Eye (tissue), 1 donor: Measurements from ENCODE around the gene CLNK.
A peak's percentile ranks its signal among the peaks of the same experiment; 100 is the strongest.
"Not testable (repeated sequence)": the region's sequence is repeated elsewhere in the genome, so short reads cannot be mapped to it uniquely, and the experiment has no call there.

Experiments
- DNase-seq: peaks from one replicate; pipeline ENCODE4 v3.0.0-alpha.2; 2015

The CLNK gene

DNA sequence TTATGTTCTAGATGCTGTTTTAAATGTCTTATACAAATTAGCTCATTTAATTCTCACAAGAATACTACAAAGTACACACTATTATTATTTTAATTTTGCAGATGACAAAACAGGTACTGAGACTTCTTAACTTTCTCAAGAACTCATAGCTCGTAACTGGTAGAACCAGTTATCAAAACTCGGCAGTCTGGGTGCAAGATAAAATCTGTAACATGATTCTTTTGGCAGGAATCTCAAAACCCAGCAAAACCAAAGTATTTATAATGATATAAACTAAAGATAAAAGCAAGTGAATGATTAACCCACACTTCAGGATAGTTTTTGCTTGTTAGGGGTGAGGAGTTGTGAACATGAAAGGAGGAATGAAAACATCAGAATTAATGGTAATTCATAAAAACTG, 27.6 kb downstream of the CLNK start:
- no peak for DNase-seq

GRCh38 chr4:10656420-10656819, 28.1 kb downstream of the CLNK start:
- DNase-seq, result no peak

- no peak for DNase-seq
Measured at GRCh38 chr4:10655968-10656367, 28.6 kb downstream of the CLNK start.

DNA sequence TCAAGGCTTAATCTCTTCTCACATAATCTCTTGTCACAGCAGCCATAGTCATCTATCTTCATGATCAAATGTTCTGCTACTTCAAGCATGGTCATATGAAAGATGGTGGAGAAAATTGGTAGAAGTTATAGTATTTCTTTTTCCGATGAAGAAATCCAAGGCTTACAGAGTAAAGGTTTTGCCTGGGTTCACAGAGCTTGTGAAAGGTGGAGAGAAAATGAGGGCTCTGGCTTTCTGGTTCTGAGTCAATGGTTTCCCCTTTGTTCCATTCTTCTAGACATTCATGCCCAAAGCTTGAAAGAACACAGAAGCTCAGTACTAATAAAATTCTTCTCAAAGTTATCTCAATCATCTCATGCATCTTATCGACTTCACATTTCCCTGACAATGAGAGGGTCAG, 36.1 kb downstream of the CLNK start:
- no peak for DNase-seq

DNA sequence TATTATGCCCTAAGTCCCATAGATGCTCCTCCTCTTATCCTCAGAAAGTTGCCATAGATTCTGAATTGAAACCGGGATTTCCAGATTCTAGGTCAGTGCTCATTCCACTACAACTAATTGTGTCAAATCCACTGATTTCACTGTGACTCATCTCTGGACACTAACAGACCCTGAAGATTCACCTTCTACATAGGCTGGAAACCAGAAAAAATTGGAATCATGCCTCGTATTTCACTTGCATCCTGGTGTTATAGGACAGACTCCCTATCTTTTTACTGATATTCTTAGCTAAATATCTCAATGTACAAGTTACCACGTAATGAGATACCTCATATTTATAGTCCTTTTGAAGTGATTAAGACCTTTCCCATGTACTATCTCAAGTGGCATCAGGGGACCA, 36.7 kb downstream of the CLNK start:
- DNase-seq, result no peak

GRCh38 chr4:10643600-10644425, 40.8 kb downstream of the CLNK start:
- DNase-seq, result no peak

- no peak for DNase-seq
Measured at GRCh38 chr4:10640561-10641201, 43.9 kb downstream of the CLNK start.

DNA sequence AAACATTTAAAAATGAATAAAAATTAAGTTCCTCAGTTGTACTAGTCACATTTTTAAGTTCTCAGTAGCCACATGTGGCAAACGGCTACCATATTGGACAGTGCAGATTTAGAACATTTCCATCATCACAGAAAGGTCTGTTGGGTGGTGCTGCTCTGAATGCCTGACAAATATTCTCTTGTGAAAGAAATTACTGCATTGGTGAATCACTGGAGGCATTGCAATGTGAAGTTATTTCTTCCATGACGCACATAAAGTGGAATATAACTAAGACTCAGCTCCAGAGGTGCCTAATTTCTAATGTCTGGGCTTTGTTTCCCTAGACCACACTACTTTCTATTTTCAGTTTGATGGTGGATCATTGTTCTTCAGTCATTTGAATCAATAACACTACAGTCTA, 44.9 kb downstream of the CLNK start:
- no peak for DNase-seq

GRCh38 chr4:10639100-10639499, 45.5 kb downstream of the CLNK start:
- peak; percentile 67 for DNase-seq

DNA sequence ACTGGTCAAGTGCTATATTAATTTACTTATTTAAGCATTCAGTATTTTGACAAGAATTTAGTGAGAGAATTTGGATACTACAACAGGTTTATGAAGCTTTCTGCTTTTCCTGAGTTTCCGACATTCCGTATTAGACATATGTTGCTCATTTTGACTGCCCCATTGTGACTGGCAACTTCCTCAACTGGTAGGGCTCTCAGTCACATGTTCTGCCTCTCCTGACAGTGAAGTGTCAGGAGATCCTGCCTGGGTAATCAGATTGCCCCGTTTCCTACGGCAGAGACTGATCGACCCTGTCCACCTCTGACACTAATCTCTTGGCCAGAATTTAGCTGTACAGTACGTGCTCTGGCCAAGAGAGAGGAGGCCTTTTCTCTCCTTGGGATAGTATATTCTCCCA, 49.5 kb downstream of the CLNK start:
- DNase-seq, result no peak

DNA sequence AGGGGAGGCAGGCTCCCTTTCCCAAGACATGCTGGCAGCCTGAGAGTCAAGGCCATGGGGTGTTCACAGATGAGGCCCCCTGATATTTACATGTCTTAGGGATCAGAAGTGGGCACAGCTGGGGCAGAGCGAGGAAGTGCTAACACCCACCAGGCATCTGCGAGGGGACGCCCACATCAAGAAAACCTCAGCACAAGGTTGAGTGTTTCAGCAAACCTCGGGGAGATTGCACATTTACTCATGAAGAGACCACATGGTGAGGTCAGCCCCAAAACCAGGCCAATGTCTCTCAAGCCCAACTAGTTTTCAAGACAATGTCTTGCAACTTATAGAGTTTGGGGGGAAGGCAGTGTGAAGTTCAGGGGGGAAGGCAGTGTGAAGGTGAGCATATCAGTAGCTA, 55.2 kb downstream of the CLNK start:
- no peak for DNase-seq

GRCh38 chr4:10625131-10625530, 59.4 kb downstream of the CLNK start:
- peak; percentile 15 for DNase-seq

GRCh38 chr4:10623862-10624261, 60.7 kb downstream of the CLNK start:
- no peak for DNase-seq

DNA sequence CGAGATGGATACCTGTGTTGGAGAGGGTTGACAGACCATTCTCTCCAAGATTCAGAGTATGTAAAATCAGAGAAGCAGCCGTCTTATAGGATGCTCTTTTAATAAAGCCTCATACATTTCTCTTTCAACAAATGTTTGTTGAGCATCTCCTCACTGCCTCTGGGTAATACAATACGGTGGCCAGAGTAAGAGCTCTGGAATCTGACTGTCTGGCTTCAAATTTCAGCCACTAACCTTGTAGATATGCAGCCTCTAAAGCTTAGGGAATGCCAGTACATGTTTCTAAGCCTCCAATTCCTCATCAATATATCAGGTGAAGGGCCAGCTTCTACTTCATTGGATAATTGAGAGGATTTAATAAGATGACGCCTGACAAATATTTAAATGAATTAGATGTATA, 61.3 kb downstream of the CLNK start:
- DNase-seq, result no peak

- DNase-seq, result no peak
Measured at GRCh38 chr4:10622728-10623127, 61.8 kb downstream of the CLNK start.

DNA sequence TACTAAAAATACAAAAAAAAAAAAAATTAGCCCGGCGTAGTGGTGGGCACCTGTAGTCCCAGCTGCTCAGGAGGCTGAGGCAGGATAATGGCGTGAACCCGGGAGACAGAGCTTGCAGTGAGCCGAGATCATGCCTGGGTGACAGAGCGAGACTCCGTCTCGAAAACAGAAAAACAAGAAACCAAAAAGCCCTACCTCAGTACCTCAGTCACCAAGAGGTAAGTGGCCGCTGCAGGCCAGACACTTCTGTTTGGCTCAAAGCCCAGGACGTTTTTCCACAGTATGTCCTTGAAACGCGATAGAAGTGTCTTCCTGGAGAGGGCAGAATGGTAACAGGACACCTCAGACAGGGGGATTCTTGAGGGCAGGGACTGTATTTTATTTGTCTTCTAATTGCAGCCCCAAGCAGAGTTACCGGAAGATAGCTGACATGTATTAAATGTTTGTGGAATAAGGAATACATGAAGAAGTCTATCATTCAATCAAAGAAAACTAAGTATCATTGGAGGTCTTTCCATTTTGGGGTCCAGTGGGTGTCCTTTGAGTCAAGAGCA, 63.6 kb downstream of the CLNK start:
- DNase-seq, result no peak

DNA sequence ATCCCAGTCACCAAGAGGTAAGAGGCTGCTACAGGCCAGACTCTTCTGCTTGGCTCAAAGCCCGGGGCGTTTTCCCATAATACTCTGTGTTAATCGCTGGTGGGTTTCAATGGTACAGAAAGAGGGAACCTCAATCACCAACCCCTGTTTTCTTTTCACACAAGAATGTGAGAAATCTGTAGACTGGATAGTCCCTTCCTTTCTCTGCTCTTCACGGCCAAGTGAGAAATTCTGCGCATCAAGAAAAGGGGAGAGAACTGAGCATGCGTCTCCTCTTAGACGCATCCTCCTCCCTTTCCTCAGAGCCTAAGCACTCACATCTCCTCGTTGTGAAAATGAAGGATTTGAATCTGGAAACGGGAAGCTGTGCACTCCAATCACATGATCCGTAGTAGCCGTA, 64.7 kb downstream of the CLNK start:
- DNase-seq, result no peak

- peak; percentile 48 for DNase-seq
Measured at GRCh38 chr4:10619220-10619619, 65.3 kb downstream of the CLNK start.

GRCh38 chr4:10614926-10615325, 69.6 kb downstream of the CLNK start:
- not testable (repeated sequence) for DNase-seq

- no peak for DNase-seq
Measured at GRCh38 chr4:10613926-10614478, 70.6 kb downstream of the CLNK start.

GRCh38 chr4:10612476-10612875, 72.1 kb downstream of the CLNK start:
- DNase-seq, result no peak

GRCh38 chr4:10611673-10612072, 72.9 kb downstream of the CLNK start:
- DNase-seq, result no peak

DNA sequence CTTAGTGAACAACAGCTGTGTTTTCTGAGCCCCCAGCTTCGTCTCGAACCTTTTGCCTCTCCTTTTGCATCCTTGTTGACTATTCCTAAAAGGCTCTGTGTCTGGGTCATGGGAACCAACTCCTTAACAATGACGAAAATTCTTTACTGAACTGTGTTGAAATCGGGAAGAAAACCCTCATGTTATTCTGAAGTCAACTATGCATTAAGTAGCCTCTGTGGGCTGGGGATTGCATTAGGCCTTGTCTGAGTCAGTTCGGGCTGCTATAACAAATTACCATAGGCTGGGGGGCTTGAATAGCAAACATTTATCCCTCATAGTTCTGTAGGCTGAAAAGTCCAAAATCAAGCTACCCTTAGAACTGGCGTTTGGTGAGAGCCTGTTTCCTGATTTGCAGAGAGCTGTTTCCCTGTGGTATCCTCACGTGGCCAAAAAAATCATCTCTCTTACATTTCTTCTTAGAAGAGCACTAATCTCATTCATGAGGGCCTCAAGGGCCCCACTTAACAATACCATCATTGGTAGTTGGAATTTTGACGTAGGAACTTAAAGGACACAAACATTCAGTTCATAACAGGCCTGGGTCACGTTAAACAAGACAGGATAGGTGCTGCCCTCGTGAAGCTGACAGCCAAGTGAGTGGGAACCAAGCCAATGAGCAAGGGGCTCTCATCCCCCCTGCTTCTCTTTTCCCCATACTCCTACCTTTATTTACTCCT, 75.9 kb downstream of the CLNK start:
- DNase-seq, result no peak
